HG03108 (cell line): ENCODE measurements around the gene METTL8.
A peak's percentile ranks its signal among the peaks of the same experiment; 100 is the strongest.

ENCODE experiments used
- ATAC-seq: cut with Tn5 transposase; IDR thresholded peaks from one replicate; pipeline ENCODE4 v1.9.1; 2021; ENCODE audit warnings: moderate library complexity; ENCODE audit not compliant: unreplicated experiment

The METTL8 gene, protein sequence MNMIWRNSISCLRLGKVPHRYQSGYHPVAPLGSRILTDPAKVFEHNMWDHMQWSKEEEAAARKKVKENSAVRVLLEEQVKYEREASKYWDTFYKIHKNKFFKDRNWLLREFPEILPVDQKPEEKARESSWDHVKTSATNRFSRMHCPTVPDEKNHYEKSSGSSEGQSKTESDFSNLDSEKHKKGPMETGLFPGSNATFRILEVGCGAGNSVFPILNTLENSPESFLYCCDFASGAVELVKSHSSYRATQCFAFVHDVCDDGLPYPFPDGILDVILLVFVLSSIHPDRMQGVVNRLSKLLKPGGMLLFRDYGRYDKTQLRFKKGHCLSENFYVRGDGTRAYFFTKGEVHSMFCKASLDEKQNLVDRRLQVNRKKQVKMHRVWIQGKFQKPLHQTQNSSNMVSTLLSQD

DNA sequence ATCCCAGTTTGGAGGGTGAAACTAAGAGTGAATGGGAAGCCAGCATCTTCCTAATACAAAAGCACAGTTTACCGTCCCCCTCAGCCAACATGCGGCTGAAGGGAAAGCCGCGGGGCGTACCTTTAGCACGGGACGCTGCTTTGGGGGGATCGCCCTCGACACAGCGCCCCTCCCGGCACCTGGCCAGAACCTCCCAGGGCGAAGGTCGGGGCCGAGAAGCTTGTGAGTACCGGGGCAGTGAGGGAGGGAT lies at the start of gene METTL8:
TSS of gene METTL8 (minus strand) at position 228 of the 250 bp plus-strand sequence. CDS start 41,805 bp downstream, outside the sequence.
- no peak for ATAC-seq

DNA sequence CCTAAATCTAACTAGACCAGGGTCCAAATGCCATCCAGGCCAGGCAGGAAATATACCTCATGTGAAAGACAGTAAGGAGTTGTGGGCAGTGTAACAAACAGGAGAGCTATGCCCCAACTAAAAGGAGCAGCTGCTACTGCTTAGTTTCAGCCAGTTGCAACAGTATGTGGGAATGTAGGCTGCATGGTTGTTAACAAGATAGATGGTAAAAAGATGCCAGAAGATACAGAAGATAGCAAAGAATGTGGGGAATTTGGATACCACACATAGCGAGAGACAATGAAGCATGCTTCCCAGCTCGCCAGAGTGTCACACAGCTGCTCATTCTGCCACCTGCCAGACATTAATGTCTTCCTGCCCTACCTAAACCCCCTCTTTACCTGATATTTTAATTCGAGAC lies 49.1 kb upstream of the METTL8 start:
- ATAC-seq, result no peak

DNA sequence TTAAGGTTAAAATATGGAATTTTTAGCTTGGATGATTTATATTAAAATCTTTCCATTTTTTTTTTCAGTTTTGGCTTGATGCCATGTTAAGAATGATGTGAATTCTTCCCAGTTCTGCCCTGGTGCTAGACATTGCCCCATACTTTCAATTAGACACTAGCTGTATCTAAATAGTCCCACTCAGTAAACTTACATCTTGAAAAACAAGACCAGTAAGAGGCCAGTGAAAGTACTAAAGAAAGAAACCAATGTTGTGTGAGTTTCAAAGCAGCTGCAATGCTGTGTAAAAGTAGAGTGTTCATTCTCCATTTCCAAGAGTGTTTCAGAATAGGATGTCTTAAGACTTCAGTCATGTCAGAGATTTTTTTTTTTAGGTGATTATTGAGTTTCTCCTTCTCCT lies 48.5 kb upstream of the METTL8 start:
- peak; percentile 53 for ATAC-seq

DNA sequence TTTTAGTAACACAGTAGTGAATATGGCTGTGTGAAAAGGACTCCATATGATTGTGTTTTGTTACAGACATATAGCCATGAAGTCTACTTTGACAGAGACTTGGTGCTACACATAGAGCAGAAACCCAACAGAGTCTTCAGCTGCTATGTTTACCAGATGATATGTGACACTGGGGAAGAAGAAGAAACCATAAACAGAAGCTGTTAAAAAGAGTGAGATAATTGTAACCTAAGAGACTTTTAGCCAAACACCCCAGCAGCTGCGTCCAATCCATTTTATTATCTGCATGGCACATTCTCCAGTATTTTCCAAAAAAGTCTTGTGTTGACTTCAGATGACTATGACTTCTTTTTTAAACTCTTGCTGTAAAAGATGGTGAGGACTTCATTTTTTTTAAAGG lies 47.1 kb upstream of the METTL8 start:
- no peak for ATAC-seq

DNA sequence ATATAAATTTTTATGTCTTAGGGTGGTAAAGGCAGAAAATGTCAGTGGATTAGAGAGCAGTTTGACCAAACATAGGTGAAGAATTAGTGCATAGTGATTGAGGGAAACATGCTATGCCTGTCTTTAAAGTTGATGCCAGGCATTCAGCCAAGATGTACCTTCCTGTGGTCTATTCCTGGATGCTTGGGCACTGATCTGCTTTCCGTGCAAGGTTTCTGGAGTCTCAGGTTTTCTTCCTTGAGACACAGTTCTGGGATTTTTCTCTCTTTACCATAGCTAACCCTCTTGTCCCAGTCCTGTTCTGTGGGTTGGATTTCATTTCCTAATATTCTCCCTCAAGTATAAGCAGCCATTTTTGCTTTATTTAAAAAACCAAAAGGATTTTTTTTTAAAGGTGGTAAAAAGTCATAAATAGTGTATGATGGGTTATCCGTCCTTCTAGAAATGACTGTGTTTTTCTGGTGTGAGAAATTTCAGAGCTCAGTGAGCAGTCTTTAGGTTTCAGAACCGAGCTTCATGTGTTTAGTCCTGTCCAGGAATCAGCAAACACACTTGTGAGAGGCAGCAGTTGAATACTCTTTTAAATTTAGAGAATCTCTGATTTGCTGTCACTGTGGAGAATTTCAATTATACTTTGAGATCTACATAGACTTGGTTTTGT lies 45.5 kb upstream of the METTL8 start:
- no peak for ATAC-seq

DNA sequence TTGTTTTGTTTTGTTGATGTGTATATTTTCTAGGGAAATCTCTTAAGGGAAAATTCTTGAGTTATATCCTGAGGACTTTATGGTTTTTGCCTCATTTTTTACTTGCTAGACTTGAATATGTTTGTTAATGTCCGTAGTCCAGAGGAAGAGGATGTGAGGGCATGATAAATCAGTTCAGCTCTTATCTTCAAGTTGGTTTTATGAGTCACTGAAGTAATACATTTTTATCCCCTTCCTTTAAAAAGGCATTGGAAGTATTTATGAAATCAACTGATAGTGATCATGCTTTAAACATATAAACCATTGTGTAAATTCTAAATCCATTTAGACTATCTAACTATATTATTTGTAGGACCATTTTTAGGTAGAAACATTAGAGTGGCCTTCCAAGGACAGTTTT lies 44.6 kb upstream of the METTL8 start:
- no peak for ATAC-seq

DNA sequence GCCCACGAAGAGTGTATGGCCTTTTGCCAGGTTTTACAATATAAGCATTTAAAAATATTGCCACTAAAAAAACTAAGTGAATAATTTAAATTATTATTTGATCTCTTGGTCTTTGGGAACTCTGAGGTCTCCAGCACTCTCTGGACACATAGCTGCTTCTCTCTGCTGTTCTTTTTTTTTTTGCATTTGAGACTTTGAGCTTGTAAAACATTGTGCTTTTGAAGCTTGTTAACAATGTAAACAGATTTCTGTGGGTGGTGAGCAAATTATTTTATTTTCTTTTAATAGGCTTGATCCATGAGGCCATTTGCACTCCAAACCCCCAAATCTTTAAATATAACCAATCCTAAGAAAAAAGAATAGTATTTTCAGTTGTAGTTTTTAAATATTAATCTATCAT lies 42.2 kb upstream of the METTL8 start:
- no peak for ATAC-seq

DNA sequence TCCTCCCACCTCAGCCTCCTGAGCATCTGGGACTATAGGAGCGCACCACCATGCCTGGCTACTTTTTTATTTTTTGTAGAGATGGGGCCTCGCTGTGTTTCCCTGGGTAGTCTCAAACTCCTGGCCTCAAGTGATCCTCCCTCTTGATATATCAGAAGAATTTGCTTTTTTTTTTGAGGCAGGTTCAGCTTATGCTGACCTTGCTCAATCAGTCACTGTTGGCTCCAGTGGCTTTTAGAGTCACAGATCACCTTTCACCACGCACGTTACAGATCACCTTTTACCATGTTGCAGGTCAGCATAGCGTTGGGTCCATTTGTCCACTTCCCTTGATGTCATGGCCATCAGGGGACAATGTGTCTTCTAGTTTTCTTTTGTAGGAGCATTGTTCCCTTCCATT lies 36.3 kb upstream of the METTL8 start:
- ATAC-seq, result no peak

DNA sequence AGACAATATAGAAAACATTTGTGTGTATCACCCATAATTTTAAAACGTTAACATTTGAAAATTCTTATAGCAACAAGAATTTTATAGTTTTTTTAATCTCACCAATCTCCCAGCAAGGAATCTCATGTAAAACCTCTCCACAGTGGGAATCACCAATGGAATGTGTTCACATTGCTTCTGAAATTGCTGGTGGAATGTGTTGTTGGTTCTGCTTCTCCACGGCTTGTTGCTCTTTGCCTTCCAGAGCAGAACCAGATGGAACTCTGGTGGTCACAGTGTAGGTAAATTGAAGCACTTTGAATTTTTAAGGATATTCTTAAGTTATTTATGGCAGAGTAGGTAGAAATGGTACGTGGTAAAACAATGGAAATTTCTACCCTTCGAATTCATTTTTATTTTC lies 35.4 kb upstream of the METTL8 start:
- ATAC-seq, result no peak

DNA sequence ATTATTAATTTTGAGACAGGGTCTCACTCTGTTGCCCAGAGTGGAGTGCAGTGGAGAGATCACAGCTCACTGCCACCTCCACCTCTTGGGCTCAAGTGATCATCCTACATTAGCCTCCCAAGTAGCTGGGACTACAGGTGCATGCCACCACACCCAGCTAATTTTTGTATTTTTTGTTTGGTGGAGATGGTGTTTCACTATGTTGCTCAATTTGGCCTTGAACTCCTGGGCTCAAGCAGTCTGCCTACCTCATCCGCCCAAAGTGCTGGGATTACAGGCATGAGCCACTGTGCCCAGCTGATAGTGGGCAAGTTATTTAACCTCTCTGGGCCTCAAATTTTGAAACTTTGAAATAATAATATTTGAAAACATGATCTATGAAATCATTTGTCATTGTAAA lies 26.7 kb upstream of the METTL8 start:
- no peak for ATAC-seq

DNA sequence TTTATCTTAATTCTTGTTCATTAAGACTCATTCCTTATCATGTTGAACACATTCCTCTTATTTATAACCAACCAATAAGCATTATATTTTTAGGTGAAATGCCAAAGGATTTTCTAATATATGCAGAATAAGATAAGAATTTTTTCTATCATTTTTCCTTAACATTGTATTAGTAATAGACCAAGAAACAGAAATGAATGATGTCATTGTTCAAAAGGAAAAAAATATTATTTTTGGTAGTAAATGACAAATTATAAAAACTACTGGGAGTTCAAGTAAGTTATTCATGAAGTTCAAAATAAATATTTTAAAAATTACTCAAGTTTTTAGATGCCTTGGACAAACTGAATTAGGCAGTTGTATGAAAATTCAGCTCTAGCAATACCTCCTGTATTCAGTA lies 25.7 kb upstream of the METTL8 start:
- ATAC-seq, result no peak

DNA sequence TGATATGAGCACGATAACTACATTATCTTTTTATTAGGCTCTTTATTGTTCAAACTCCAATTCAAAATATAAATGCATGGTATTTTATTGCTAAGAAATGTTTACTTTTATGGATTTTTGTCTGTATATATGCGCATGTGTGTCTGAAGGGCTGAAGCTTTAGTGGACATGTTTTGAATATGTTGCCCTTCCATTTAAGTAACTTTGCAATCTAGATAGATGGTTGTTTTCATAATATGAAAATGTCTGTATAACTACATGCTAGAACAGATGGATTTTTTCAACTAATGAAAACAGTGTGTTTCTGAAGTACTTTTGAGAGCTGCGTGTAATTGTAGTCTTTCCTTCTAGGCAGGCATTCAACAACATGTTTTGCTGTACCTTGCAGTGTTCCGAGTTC lies 19.0 kb upstream of the METTL8 start:
- ATAC-seq, result no peak

DNA sequence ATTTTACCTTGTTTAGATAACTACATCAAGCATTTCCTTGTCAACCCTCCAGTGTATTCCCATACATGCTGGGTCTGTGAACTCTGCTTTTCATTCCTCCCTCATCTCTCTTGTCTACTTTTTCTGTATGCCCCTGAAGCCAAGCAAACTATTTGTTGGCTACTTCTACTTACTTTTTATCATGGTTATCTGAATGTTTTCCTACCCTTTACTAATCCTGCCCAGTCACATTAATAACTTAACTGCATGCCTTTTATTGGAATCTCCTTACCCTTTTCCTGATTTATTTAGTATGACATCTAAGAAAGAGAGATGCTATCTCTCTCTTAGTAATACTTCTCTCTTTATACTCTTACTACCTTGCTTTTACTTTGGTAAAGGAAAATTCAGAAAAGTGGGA lies 17.3 kb upstream of the METTL8 start:
- ATAC-seq, result no peak

DNA sequence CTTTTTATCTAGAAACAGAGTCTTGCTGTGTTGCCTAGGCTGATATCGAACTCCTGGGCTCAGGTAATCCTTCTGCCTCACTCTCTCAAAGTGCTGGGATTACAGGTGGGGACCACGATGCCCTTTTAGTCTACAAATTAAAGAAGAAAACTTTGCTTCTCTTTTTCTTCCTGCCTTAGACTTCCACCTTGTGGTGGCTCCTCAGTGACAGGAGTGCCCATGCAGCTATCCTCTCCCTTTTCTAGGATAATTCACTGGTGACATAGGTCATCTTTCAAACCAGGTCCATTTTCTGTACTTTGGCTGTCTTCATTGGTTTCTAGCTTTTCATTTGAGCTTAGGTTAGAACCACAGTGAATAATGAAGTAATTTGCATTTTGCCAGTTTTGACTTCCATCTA lies 13.9 kb upstream of the METTL8 start:
- ATAC-seq, result no peak

DNA sequence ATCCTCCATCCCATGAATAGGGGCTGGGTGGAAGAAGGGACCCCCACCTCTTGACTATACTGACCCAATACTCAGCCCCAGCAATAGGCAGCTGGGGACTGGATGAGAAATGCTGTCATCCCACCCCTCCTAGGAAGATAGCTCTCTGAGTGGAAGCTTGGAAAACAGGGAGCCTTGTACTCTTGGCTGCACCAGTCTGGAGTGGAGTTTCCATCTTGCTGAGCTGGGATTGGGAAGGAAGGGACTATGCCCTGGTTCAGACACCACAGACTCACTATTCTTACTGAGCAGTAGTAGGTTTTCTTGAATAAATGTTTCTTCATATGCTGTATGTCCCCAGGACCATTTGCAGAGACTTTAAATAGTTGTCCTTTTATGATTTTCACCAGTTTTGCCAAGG lies 7.7 kb upstream of the METTL8 start:
- ATAC-seq, result no peak

DNA sequence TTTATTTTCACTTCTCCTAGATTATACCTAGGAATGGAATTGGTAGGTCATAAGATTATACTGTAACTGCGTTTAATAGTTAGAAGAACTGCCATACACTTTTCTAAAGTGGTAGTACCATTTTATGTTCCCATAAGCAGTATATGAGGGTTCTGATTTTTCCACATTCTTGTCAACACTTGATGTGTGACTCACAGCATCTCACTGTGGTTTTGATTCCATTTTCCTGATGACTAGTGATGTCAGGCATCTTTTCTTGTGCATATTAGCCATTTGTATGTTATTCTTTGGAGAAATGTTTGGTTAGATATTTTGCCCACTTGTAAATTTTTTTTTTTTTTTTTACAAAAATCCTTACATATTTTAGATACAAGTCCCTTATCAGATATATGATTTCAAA lies 2.5 kb upstream of the METTL8 start:
- no peak for ATAC-seq

DNA sequence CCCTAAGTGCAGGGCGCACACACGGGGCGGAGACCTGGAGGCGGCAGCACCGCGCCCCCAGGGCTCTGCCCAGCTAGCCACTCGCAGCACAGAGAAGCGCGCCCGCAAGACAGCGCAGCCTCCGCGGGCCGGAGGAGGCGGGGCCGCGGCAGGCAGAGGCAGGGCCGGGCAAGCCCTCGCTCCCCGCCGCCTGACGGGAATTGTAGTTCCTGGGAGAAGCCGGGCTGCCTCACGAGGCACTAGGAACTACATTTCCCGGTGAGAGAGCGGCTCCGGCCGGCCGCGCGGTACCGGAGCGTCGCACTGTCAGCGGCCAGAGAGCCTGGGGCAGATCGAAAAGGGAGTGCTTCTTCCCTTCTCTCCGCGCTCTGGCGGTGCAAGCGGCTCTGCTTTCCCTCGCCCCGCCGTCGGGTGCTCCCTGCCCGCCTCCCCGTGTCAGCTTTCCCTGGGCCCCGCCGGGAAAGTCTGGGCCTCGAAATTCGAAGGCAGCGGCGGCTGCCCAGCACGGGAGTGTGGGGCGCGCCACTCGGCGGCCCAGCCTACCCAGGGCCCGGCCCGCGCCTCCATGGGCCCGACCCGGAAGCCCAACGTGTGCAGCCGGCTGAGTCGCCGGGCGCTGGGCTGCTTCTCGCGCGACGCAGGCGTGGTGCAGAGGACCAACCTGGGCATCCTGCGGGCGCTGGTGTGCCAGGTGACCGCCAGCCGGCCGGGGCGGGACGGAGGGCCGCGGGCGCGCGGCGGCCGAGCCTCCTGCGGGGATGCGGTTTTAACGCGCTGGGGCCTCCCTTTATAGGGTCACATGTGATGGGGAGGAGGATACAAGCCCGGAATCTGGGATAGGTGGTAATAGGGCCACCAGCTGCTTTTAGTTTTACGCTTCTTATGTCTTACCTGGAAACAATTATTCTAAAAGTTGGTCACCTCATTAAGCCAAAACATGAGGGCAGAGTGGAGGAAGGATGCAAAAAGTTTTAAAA lies 511 bp upstream of the METTL8 start, which contains the start of gene DCAF17:
TSS of gene DCAF17 (plus strand) at position 214 of the 977 bp plus-strand sequence. CDS start at position 566, 352 bp downstream.
- peak; percentile 90 for ATAC-seq

DNA sequence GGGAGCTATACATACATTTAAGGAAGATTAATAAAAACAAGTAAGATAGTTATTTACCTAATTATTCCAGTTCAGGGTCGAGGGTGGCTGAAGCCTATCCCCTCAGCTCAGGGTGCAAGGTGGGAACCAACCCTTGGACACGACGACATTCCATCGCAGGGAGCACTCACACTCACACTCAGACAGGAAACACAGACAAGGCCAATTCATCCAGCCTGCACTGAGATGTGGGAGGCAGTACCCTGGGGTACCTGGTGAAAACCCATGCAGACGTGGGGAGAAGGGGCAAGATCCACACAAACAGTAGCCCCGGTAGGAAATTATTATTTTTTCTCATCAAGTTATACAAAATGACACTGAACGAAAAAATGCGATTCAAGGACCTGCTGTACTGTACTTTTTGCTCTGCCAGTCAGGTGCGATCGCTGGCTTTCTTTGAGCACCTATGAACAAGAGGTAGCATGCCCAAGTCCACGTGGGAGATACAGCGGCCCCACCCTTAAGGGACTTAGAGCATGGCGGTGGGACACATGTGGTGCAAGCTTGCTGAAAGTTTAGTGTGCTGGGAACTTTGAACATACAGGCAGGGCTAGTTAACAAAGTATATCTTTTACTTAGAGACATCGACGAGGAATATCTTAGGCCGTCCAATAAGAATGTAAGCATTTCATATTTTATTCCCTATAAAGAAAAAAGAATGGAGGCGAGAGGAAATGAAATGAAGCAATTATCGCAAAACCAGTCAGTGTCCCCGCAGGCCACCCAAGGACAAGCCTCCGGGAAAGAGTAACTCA lies 624 bp downstream of the METTL8 start:
- no peak for ATAC-seq

DNA sequence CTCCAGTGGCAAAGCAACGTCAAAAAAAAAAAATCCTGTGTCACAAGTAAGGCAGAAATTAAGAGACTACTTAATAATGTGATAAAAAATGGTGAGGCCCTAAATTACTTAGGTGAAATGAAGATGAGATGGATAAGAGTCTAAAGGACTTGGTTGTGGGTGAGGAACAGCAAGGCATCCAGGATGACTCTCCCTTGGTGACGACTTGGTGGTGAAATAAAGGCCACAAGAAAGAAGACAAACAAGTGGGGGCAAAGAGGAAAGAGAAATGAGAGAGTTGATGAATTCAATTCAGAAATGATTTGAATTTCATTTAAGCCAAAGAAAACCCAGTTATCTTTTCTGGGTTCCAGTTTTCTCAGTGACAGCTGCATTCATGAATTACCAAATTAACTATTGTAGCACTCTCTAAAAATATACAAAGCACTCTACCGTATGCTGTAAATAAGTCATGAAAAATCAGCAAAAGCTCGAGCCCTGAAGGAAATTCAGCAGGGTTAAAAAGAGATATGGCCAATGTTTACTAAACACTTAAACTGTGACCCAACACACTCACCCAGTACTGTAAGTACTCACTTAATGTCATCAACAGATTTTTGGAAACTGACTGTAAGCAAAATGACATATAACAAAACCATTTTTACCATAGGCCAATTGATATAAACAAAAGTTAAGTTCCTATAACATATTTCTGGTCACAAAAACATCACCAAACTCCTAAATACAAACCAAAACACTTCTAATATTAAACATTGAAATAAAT lies 1.4 kb downstream of the METTL8 start:
- ATAC-seq, result no peak

DNA sequence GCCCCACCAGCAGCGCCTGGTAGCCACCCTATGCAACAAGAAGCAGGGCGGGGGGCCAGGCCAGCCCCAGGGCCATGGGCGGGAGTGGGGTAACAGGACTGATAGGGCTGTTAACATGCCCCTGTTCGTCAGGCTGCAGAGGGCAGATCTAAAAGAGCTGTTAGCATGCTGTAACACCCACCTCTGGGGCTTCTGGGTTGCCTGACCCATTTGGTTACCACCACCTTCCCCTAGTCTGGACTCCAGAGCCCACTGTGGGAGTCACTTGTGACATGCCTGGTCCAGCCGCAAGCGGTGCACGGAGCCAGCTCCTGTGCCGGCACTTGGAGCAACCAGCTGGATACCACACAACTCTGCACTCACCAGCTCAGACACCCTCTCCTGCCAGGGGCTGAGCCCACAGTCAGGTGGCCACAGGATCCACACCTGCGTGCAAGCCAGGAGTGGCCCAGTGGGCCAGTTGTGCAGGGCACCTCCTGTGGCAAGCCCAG lies 2.1 kb downstream of the METTL8 start:
- no peak for ATAC-seq
